Fibroblast of the aortic adventitia (primary cell): ENCODE data around the gene USP48. TPM values are rescaled to one million over a fixed set of nuclear protein-coding genes. Genes with fewer than 3 reads are reported as not detected.
"Not testable (repeated sequence)": the region's sequence is repeated elsewhere in the genome, so short reads cannot be mapped to it uniquely, and the experiment has no call there.

Experiments used
- DNase-seq: peaks from one replicate; pipeline ENCODE4 v3.0.0-alpha.2; 2010; ENCODE audit warnings: low read depth
- H3K4me3 ChIP-seq: 2 replicates; pipeline ENCODE4 v1.5.1; 2011; ENCODE audit warnings: low read depth, mild to moderate bottlenecking, control low read depth, low read length, moderate library complexity
- total RNA-seq: library from RNA; depleted of rRNA; stranded (reverse); fragments of >200 nt; gene quantifications from 2 replicates; pipeline ENCODE4 v1.2.3, GENCODE V29; 2012; ENCODE audit warnings: low replicate concordance
- TF ChIP-seq, protein P1 (sequence below): IDR thresholded peaks from 2 replicates; pipeline ENCODE4 v1.5.1; 2011; ENCODE audit warnings: mild to moderate bottlenecking, low read length, control low read depth, inconsistent platforms; ENCODE audit not compliant: insufficient read depth

USP48 gene
- total RNA-seq, 1 donor = 57.9 TPM

DNA sequence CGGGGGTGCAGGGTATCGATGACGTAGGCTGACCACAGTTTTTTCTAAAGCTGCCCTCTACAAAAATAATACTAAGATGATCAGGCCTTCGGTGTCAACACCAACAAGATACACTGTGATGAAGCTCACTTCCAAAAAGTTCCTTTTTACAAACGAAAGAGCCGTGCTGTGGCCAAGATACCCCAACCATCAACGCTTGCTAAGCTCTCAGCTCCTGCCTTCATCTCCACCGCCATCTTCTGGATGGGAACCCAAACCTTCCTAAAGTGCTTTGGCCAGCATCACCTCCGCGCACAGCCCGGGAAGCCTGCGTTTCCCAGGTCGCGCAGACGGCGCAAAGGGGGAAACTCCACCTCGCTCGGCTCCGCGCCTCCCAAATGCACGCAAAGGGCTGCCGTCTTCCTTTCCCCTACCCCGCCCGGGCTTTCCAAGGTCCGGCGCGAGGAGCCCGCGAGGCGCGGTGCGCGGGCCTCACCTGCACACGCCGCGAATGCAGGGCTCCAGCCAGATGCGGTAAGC lies 541 bp downstream of the USP48 start:
- TF ChIP-seq, protein P1, sequence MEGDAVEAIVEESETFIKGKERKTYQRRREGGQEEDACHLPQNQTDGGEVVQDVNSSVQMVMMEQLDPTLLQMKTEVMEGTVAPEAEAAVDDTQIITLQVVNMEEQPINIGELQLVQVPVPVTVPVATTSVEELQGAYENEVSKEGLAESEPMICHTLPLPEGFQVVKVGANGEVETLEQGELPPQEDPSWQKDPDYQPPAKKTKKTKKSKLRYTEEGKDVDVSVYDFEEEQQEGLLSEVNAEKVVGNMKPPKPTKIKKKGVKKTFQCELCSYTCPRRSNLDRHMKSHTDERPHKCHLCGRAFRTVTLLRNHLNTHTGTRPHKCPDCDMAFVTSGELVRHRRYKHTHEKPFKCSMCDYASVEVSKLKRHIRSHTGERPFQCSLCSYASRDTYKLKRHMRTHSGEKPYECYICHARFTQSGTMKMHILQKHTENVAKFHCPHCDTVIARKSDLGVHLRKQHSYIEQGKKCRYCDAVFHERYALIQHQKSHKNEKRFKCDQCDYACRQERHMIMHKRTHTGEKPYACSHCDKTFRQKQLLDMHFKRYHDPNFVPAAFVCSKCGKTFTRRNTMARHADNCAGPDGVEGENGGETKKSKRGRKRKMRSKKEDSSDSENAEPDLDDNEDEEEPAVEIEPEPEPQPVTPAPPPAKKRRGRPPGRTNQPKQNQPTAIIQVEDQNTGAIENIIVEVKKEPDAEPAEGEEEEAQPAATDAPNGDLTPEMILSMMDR = peak; percentile 40
- peak; percentile 65 for DNase-seq

DNA sequence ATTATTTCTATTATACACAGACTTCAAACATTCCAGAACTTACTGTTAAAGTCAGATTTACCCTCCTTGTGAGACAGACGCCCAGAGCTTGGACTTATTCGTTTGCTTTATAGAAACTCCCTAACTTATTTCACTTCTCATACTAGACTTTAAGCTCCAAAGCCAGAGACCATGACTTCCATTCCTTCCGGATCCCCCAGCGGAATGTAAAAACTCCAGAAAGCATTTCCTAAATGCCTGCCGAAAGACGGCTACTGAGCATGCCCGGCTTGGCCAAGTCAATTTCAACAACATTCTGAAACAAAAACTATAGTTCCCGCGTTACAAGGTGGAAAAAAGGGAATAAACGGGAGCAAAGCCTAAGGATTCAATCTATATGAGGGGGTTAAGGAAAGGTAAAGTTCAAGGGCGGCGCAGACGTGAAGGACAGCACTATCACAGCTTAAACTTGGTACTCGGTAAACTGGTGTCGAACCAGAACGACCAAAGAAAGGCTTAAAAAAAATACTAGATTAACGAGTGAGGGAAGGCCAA lies 1.1 kb downstream of the USP48 start:
- H3K4me3 ChIP-seq = peak overlapping the region; percentile 77
- DNase-seq = peak; percentile 69
- TF ChIP-seq, protein P1 = no peak

More for the DNA sequence above, 541 bp downstream of the USP48 start:
- peak overlapping the region; percentile 77 for H3K4me3 ChIP-seq

DNA sequence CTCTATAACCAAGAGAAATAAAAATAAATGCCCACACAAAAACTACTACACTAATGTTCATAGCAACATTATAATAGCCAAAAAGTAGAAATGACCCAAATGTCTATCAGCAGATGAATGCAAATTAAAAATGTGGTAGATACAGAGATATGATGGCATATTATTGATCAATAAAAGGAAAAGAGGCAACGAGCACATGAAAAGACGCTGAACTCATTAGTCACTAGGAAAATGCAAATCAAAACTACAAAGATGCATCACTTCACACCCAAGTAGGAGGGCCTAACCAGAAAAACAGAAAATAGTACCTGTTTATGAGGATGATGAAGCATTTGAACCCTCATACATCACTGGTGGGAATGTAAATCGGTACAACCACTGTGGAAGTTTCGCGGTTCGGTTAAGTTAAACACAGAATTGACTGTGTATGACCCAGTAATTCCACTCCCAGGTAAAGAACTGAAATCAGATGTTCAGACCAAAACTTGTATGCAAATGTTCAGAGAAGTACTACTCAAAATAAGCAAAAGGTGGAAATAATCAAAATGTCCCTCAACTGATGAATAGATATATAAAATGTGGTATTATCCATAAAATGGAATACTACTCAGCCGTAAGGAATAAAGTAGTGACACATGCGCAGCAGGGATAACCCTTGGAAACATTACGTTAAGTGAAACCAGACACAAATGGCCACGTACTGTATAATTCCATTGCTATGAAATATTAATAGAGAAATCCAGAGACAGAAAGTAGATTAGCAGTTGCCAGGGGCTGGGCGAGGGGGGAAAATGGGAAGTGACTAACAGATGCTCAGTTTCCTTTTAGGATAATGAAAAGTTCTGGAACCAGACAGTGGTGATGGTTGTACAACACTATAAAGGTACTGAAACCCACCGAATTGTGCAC lies 3.1 kb downstream of the USP48 start:
- peak; percentile 49 for DNase-seq
- TF ChIP-seq, protein P1 = no peak
- no peak overlapping the region for H3K4me3 ChIP-seq

DNA sequence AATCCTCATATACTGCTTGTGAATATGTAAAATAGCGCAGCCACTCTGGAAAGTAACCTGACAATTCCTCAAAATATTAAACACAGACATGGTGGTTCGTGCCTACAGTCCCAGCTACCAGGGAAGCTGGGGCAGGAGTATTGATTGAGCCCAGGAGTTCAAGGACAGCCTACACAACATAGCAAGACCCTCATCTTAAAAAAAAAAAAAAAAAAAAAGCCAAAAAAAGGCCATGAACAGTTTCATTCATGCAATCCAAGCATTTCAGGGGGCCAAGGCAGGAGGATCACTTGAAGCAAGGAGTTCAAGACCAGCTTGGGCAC lies 4.6 kb downstream of the USP48 start:
- no peak for DNase-seq
- TF ChIP-seq, protein P1 = no peak
- no peak overlapping the region for H3K4me3 ChIP-seq

DNA sequence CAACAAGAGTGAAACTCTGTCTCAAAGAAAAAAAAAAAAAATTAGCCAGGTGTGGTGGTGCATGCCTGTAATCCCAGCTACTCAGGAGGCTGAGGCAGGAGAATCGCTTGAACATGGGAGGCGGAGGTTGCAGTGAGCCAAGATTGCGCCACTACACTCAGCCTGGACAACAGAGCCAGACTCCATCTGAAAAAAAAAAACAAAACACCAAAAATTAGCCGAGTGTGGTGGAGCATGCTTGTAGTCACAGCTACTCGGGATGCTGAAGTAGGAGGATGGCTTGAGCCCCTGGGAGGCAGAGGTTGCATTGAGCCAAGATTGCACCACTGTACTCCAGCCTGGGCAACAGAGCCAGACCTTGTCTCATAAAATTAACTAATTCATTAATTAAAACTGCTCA lies 6.0 kb downstream of the USP48 start:
- not testable (repeated sequence) for H3K4me3 ChIP-seq, DNase-seq

DNA sequence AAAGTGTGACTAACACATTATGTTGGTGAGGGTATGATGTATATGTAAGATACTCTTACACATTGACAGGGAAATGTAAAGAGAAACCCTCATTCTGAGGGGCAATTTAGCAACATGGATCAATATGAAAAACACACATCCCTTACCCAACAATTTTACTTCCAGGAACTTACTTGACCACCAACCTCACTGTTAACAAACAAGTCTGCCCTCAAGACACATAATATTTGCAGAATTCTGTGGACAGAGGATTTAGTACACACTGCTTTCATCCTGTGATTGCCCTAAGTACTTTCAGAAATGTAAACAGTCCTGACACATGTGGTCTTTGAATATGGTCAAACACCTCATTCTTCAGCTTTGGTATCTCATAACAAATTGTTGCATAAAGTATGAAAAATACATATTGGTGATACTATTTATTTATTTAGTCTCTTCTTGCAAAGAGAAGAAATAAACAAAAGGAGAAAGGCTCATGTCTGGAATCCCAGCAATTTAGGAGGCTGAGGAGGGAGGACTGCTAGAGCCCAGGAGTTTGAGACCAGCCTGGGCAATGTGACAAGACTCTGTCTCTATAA lies 6.9 kb downstream of the USP48 start:
- no peak overlapping the region for H3K4me3 ChIP-seq
- TF ChIP-seq, protein P1 = no peak
- no peak for DNase-seq

DNA sequence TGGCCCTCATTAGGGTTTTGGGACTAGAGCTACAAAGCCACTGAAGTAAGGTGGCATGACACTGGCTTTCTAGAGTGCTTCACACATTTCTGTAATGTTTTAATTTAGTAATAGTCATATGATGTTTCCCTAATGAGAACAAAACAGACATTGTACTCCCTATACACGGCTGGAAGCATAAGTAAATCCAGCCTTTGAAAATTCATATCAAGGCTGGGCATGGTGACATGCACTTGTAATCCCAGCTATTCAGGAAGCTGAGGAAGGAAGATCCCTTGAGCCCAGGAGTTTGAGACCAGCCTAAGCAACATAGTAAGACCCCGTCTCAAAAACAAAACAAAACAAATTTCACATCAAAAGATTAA lies 7.4 kb downstream of the USP48 start:
- no peak overlapping the region for H3K4me3 ChIP-seq
- no peak for DNase-seq
- TF ChIP-seq, protein P1 = no peak
